OCI-LY7 (cell line): ENCODE measurements around the gene FRS2. TPM values are rescaled to one million over a fixed set of nuclear protein-coding genes. Genes with fewer than 3 reads are reported as not detected.

Experiments used
- BruUV-seq: library from RNA; stranded (reverse); fragments of 400-500 nt; replicated peaks from 2 replicates; lab custom pipeline; 2021; lab: Mats Ljungman, UMichigan
- CTCF ChIA-PET: fragments of 300-600 bp; sonication (Branson Sonifier 250); formaldehyde crosslinking; loops from one replicate; lab custom pipeline; 2022; ENCODE audit warnings: antibody characterized with exemption; ENCODE audit not compliant: unreplicated experiment; lab: Charles Lee
- POLR2A ChIA-PET: fragments of 300-600 bp; sonication (Branson Sonifier 250); formaldehyde crosslinking; loops from one replicate; lab custom pipeline; 2022; ENCODE audit warnings: antibody characterized with exemption; lab: Charles Lee
- DNase-seq: peaks from one replicate; pipeline ENCODE4 v3.0.0-alpha.2; 2015; ENCODE audit warnings: low spot score
- H2AFZ ChIP-seq: fragments of 200-600 bp; sonication (generic), shearing (Covaris generic); 2 replicates; pipeline ENCODE4 v1.6.1; 2014; ENCODE audit warnings: mild to moderate bottlenecking, antibody characterized with exemption, low read length, moderate library complexity
- H3K27ac ChIP-seq: fragments of 200-600 bp; sonication (generic); 2 replicates; pipeline ENCODE4 v1.5.1; 2014; ENCODE audit warnings: mixed run types, low read depth, mild to moderate bottlenecking, moderate library complexity, low read length, inconsistent platforms; ENCODE audit not compliant: poor library complexity, severe bottlenecking
- H3K36me3 ChIP-seq: fragments of 200-600 bp; sonication (generic); 2 replicates; pipeline ENCODE4 v1.6.1; 2014; ENCODE audit warnings: mild to moderate bottlenecking, antibody characterized with exemption, low read length, moderate library complexity, mixed read lengths; ENCODE audit not compliant: insufficient read depth
- H3K4me1 ChIP-seq: fragments of 200-600 bp; sonication (generic); 2 replicates; pipeline ENCODE4 v1.5.1; 2014; ENCODE audit warnings: mild to moderate bottlenecking, low read length; ENCODE audit not compliant: insufficient read depth, poor library complexity, severe bottlenecking
- H3K4me2 ChIP-seq: fragments of 200-600 bp; sonication (generic); 2 replicates; pipeline ENCODE4 v1.6.1; 2014; ENCODE audit warnings: mild to moderate bottlenecking, low read length
- H3K4me3 ChIP-seq: fragments of 200-600 bp; sonication (generic); 2 replicates; pipeline ENCODE4 v1.5.1; 2014; ENCODE audit warnings: mild to moderate bottlenecking, low read depth, low read length; ENCODE audit not compliant: poor library complexity, severe bottlenecking
- H3K79me2 ChIP-seq: fragments of 200-600 bp; sonication (generic); 2 replicates; pipeline ENCODE4 v1.6.1; 2016; ENCODE audit warnings: low read depth, mild to moderate bottlenecking, low read length, moderate library complexity, mixed read lengths; ENCODE audit not compliant: insufficient read depth
- H3K9me2 ChIP-seq: fragments of 200-600 bp; sonication (generic); 2 replicates; pipeline ENCODE4 v1.6.1; 2016; ENCODE audit warnings: mild to moderate bottlenecking, low read length, mixed read lengths; ENCODE audit not compliant: insufficient read depth
- H3K9me3 ChIP-seq: fragments of 200-600 bp; sonication (generic); 2 replicates; pipeline ENCODE4 v1.6.1; 2014; ENCODE audit warnings: mild to moderate bottlenecking, mixed run types, low read length, mixed read lengths
- H4K20me1 ChIP-seq: fragments of 200-600 bp; sonication (generic); 2 replicates; pipeline ENCODE4 v1.6.1; 2014; ENCODE audit warnings: mild to moderate bottlenecking, antibody characterized with exemption, low read length, moderate library complexity, mixed read lengths; ENCODE audit not compliant: insufficient read depth
- CTCF ChIP-seq: fragments of 200-600 bp; sonication (generic); conservative IDR thresholded peaks from 2 replicates; pipeline ENCODE4 v1.5.1; 2014; ENCODE audit warnings: mild to moderate bottlenecking, antibody characterized with exemption, low read length, moderate library complexity, mixed read lengths
- EZH2phosphoT487 ChIP-seq: fragments of 200-600 bp; sonication (generic); IDR thresholded peaks from 2 replicates; pipeline ENCODE4 v1.6.1; 2018; ENCODE audit warnings: low read depth, borderline replicate concordance, mild to moderate bottlenecking, mixed run types, antibody characterized with exemption, low read length, moderate library complexity, mixed read lengths
- intact Hi-C: fragments of 100-400 bp; cut with micrococcal nuclease; formaldehyde crosslinking; loops from one replicate; pipeline ENCODE4 v1.10.0; 2022; ENCODE audit not compliant: unreplicated experiment
- total RNA-seq, 2 experiments: library from RNA; depleted of rRNA in 1 of 2; stranded (reverse); fragments of >200 nt in 1 of 2; shearing (Covaris generic) in 1 of 2; gene quantifications; 2 replicates each; pipeline ENCODE4 v1.2.3, GENCODE V29; 2014 to 2022

The FRS2 gene
- total RNA-seq, 2 experiments from 2014 or later = 11.1 to 18.5 TPM

- H3K4me3 ChIP-seq = no peak overlapping the region
- CTCF ChIA-PET = interaction anchor here (0.5 kb wide), 1 partner anchor 460 kb away, joined by 3 read pairs; no protein-coding TSS in a partner anchor
- H3K9me2 ChIP-seq = no peaks in the 10 kb centered on the region
- POLR2A ChIA-PET = interaction anchor here (0.9 to 1.4 kb wide), 2 partner anchors 9 to 13 kb away, joined by 3 to 5 read pairs; no protein-coding TSS in a partner anchor
- H4K20me1 ChIP-seq = 0 out of 2 replicates have a peak, but pooled peaks cover 6% of the 10 kb centered on the region
- H3K4me1 ChIP-seq = no peaks in the 10 kb centered on the region
- no peak overlapping the region for H3K27ac ChIP-seq
- intact Hi-C loops = no loop called here
- H3K9me3 ChIP-seq = no peaks in the 10 kb centered on the region
- H3K36me3 ChIP-seq = peaks cover 14% of the 10 kb centered on the region; the same call in 1 of the 2 replicates
- DNase-seq = no peak
- TF ChIP-seq CTCF (no peak), EZH2phosphoT487 (no peak)
- H2AFZ ChIP-seq = no peak overlapping the region
- peaks cover 15% of the 10 kb centered on the region for H3K79me2 ChIP-seq
- no peak overlapping the region for H3K4me2 ChIP-seq
- no TSS peak for BruUV-seq
These were observed 58.8 kb downstream of the FRS2 start for GRCh38 chr12:69529021-69529420.

GRCh38 chr12:69533844-69534243 lies 63.7 kb downstream of the FRS2 start:
- CTCF ChIA-PET = no interaction called here
- no peaks in the 10 kb centered on the region for H3K4me1 ChIP-seq
- no peak for TF ChIP-seq EZH2phosphoT487
- no peak for TF ChIP-seq CTCF
- H3K4me3 ChIP-seq = no peak overlapping the region
- DNase-seq = no peak
- H2AFZ ChIP-seq = no peak overlapping the region
- no peak overlapping the region for H3K4me2 ChIP-seq
- no TSS peak for BruUV-seq
- H3K9me3 ChIP-seq = no peaks in the 10 kb centered on the region
- H4K20me1 ChIP-seq = no peaks in the 10 kb centered on the region
- intact Hi-C loops = no loop called here
- H3K79me2 ChIP-seq = no peaks in the 10 kb centered on the region
- no peak overlapping the region for H3K27ac ChIP-seq
- H3K36me3 ChIP-seq = peaks cover 20% of the 10 kb centered on the region
- POLR2A ChIA-PET = interaction anchor here (0.6 kb wide), 2 partner anchors 71 to 113 kb away, joined by 3 read pairs; no protein-coding TSS in a partner anchor
- H3K9me2 ChIP-seq = no peaks in the 10 kb centered on the region

GRCh38 chr12:69534389-69534822 lies 64.2 kb downstream of the FRS2 start:
- no peaks in the 10 kb centered on the region for H3K9me2 ChIP-seq
- no peak overlapping the region for H2AFZ ChIP-seq
- H3K79me2 ChIP-seq = no peaks in the 10 kb centered on the region
- H3K4me2 ChIP-seq = no peak overlapping the region
- no TSS peak for BruUV-seq
- H3K27ac ChIP-seq = no peak overlapping the region
- intact Hi-C loops = no loop called here
- no peak overlapping the region for H3K4me3 ChIP-seq
- H3K36me3 ChIP-seq = peaks cover 20% of the 10 kb centered on the region
- ChIA-PET CTCF (no interaction called here), POLR2A (interaction anchor here (0.6 kb wide), 2 partner anchors 71 to 114 kb away, joined by 3 read pairs; no protein-coding TSS in a partner anchor)
- H4K20me1 ChIP-seq = no peaks in the 10 kb centered on the region
- no peaks in the 10 kb centered on the region for H3K9me3 ChIP-seq
- H3K4me1 ChIP-seq = no peaks in the 10 kb centered on the region
- DNase-seq = no peak
- TF ChIP-seq EZH2phosphoT487 = no peak
- no peak for TF ChIP-seq CTCF
